GM19452 (cell line): ENCODE results near the gene ZNF888.
"Not testable (repeated sequence)": the region's sequence is repeated elsewhere in the genome, so short reads cannot be mapped to it uniquely, and the experiment has no call there.

Experiments
- ATAC-seq: cut with Tn5 transposase; IDR thresholded peaks from one replicate; pipeline ENCODE4 v1.9.1; 2021; ENCODE audit not compliant: unreplicated experiment

ZNF888 gene

GRCh38 chr19:52880895-52881389 is 42.3 kb downstream of the ZNF888 start:
- ATAC-seq = no peak

DNA sequence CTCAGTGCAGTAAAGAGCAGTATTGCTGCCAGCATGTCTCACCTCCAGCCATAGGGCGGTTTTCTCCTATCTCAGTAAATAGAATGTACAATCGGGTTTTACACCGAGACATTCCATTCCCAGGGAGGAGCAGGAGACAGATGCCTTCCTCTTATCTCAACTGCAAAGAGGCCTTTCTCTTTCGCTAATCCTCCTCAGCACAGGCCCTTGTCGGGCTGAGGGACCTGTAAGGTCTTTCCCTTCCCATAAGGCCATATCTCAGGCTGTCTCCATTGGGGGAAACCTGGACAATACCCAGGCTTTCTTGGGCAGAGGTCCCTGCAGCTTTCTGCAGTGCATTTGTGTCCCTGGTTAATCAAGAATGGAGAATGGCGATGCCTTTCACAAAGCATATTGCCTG is 50.2 kb downstream of the ZNF888 start:
- not testable (repeated sequence) for ATAC-seq

GRCh38 chr19:52871466-52871865 is 51.8 kb downstream of the ZNF888 start:
- ATAC-seq = no peak

DNA sequence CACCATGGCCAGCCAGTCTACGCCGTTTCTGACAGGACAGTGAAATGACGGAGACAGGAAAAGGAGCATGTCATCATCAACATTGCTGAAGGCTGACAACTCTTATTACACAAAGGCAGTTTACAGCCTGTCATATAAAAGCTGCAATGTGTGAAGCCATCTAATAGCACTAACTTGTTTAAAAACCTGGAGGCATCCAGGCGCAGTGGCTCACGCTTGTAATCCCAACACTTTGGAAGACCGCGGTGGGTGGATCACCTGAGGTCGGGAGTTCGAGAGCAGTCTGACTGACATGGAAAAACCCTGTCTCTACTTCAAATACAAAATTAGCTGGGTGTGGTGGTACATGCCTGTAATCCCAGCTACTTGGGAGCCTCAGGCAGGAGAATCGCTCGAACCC is 55.2 kb downstream of the ZNF888 start:
- ATAC-seq = not testable (repeated sequence)

GRCh38 chr19:52857378-52858191 is 65.6 kb downstream of the ZNF888 start, which contains the start of gene ZNF468:
ZNF468 (minus strand) TSS chr19:52857619; CDS start chr19:52854272, 3,347 bp downstream.
- ATAC-seq = peak; percentile 93

GRCh38 chr19:52856540-52857377 is 66.5 kb downstream of the ZNF888 start:
- peak; percentile 23 for ATAC-seq
